Mesenteric fat pad (tissue), 1 donor: Measurements from ENCODE around the gene ITPR2. TPM values are rescaled to one million over a fixed set of nuclear protein-coding genes. Genes with fewer than 3 reads are reported as not detected.

ENCODE experiments used
- DNase-seq: peaks from one replicate; pipeline ENCODE4 v3.0.0-alpha.2; 2020; ENCODE audit warnings: low spot score
- total RNA-seq: library from RNA; stranded (reverse); fragmentation: NEBNext Ultra II Directional; extraction: Animal tissue kit (Norgen Biotek cat#: 25700); gene quantifications from one replicate; pipeline ENCODE4 v1.2.1, GENCODE V29; 2021
- donor health status: DM: yes; HTN: yes; CAD: no.

The ITPR2 gene
- total RNA-seq, 1 donor from 2014 or later: 71.3 TPM

DNA sequence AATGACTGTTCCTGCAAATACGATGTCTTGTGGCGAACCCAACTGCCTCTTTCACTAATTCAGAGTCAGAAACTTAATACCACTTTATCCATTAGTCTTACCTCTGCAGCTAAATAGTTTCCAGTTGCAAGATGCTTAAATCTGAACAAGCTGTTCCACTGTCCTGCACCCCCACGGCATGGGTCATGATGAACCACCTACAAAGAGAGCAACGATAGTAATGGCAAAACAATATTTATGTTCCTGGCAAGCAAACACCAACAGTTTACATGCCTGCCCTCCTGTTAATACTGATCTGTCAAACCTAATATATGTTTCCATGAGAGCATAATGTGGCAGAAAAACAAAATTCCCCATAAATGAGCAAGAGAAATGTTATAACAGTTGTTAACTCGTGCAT lies 121.9 kb downstream of the ITPR2 start:
- DNase-seq: no peak

DNA sequence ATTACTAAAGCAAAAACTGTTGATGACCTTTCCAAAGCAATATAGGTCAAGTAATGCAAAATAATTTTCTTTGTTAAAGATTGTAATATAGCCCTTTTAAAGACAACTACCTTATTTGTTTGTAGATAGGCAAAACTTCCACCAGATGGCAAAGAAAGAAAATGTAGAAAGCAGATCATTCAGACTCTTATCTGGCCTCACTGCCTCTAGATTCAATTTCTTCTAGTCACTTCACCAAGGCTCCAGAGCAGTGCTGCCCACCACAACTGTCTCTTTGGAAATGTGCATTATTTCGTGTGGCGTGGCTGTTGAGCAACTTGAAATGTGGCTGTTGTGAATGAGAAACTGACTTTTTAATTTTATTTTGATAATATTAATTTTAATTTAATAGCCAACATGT lies 127.1 kb downstream of the ITPR2 start:
- DNase-seq: no peak

DNA sequence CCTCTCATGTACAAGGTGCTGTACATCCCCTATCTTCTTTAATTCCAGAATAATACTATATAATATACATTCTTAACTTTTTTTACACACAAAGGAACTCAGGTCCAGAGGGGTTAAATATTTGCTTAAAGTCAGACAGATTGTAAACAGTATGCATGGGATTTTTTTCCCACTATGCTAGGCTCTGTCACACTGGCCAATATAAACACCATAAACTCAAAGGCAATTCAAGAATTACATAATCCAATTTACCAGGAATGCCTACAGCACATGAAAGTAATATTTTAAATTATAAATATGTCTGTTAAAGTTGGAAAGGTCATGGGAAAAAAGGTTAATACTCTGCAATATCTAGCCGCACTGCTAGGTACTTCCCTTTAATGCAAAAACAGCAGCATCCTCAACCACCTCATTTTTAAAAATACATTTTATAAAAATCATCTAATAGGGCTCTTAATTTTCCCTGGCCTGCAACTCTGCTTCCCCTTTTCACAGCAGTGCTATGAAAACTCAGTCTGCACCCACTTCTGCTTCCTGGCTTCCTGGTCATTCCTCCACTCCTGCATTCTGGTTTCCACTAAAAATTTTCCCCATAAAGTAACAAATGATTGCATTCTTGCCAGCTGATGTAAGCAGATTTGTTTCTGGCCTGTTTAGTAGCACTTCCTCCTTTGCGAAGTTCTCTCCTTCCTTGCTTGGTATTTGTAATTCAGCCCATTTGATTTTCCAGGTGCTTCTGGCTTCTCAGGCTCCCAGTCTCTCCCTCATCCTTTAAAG lies 128.1 kb downstream of the ITPR2 start:
- no peak for DNase-seq

DNA sequence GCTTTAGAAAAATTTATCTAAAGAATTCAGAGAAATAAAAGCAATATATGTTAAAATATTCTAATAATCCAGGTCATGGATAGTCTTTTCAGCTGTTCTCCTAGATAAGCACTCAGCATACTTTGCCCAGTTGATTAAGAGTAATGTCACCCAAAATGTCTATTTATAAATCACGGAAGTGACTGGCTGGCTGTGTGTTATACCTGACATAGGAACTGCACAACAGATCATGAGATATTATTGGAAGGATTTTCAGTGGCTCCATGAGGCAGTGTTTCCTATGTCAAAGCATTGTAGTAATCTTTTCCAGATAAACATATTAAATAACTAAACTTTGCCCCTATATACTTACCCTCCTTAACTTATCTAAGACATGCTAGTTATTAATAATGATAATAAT lies 128.8 kb downstream of the ITPR2 start:
- DNase-seq: no peak

DNA sequence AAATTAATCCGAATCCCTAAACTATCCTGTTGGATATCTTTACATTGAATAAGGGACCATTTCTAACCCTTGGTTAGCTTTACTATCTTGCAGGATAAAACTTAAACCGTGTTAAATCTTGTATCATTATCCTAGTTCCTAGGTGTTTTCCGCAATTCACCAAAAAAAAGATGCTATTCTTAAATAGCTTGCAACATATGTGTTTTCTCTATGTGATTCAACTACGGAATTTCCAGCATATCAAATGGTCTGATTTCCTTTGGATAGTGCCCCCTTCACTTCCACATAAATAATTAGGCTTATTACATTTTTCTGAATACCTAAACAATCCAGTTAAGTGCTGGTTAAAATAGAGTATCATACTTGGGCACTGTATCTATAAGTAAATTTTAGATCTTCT lies 130.3 kb downstream of the ITPR2 start:
- no peak for DNase-seq

DNA sequence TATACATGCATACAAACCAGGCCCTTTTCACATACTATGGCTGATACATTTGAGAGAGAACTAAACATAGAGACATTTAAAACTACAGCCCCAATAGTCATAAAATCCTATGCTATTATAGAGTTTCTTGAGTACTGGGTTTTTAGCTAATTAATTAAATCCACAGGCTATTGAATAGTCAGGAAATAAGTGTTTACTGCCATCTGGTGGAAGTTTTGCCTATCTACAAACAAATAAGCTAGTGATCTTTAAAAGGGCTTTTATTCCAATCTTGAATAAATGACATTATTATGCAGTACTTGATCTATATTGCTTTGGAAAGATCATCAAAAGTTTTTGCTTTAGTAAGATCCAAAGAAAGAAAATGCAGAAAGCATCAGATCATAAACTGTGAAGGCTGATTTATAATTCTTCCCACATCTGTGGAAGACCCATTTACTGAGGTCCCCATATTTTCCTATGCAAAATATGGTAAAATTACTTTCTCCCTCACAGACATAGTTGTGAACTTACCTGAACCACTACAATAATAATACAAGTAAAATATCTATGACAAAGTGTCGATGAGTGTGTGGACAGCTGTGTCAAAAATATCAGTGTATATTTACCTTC lies 131.3 kb downstream of the ITPR2 start:
- DNase-seq: no peak

DNA sequence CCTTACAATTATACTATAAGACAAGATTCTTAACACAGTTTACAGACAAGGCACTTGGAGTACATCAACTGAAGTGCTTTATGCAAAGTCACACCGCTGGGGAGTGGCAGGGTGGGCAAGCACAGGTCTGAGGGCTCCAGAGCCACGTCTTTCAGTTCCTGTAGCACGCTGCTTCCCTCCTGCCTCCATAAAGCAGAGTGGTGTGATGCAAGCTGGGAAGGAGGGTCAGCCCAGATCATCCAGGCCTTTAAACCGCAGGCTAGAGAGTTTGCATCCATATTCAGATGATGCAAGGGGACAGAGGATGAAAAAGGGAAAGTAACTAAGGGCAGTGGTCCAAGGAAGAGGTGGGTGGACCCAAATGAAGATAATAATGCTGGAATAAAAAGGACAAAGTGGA lies 132.6 kb downstream of the ITPR2 start:
- DNase-seq: no peak

DNA sequence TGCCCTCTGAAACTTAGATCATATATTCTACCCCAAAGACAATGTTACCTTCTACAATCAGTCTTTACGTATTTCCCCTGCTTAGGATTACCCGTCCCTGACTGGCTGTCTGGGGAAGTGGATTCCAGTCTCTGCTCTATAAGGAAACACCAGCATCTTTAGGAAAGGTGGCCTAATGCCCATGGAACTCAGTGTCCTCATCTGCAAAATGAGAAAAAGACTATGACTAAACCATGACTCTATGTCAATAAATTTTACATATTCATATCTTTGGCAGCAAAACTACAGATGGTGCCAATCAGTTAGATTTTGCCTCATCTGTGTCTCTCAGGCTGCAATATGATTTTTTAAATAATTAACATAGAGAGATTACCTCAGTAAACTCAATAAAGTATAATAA lies 133.8 kb downstream of the ITPR2 start:
- no peak for DNase-seq

DNA sequence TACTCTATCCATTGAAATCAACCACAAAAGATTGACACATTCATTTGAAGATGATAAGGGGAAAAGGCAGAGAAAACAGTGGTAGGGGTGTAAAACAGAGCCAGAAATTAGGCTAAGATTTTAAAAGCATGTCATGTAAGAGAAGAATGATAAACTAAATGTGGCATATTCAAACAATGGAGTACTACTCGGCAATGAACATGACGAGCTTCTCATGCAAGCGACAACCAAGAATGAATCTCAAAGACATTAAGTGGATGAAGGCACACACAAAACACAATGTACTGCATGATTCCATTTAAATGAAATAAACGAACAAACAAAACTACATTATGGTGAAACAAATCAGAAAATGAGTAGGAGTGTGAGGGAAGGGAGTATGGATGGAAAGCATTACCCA lies 134.8 kb downstream of the ITPR2 start:
- no peak for DNase-seq

DNA sequence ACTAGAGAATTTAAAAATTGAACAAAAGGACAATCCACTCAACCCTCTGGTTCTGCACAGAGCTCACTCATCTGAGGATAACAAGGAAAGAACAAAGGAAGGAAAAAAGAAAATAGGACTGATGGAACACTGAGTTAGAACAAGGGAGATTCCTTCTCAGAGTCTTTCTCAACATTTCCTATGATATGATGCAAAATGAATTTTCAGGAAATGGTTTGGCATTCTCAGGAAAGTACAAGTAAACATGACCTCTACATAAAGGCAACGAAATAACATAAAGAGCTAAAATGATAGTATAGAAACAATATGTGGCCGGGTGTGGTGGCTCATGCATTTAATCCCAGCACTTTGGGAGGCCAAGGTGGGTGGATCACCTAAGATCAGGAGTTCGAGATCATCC lies 135.8 kb downstream of the ITPR2 start:
- no peak for DNase-seq

DNA sequence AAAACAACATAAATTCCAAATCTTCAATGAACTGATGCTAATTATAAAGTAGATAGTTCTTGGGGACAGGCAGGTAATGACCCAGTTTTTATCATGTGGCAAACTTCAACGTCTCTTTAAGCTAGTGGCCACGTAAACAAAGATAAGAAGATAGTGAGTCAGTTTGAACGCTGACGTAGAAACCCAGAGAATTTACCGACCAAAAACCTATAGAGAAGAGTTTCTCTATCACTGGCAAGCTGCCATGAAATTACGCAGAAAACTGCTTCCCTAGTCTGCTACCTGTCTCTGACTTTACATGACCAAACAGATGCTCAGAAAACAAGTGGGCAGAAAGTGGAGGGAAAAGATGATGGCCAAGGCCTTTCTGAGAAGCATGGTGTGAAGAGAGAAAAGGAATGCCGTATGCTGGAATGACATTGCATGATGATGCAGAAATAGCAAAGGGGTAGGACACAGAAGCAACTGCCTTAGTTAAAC lies 136.3 kb downstream of the ITPR2 start:
- no peak for DNase-seq

DNA sequence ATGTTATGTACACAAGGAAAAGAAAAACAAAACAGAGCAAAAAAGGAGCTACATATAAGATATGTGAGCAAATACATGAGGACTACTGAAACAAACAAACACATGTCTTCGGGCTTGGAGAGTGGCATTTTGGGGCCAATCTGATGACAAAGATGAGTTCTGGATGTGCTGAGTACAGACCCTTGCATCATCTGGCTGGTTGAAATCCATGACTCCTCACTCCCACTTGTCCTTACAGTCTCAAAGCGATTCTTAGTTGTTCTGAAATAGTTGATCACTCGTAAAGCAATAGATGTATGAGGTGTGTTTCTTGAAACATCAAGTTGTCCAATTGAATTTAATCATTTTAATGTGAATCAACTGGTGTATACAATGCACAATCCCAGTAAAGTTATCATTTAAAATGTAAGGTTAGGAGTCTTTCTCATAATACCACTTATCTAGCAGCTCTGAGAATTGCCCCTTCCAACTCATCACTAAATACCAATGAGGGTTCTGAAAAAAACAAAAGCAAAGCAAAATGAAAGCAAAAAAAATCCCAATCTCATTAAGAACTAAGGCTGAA lies 136.9 kb downstream of the ITPR2 start:
- DNase-seq: no peak

DNA sequence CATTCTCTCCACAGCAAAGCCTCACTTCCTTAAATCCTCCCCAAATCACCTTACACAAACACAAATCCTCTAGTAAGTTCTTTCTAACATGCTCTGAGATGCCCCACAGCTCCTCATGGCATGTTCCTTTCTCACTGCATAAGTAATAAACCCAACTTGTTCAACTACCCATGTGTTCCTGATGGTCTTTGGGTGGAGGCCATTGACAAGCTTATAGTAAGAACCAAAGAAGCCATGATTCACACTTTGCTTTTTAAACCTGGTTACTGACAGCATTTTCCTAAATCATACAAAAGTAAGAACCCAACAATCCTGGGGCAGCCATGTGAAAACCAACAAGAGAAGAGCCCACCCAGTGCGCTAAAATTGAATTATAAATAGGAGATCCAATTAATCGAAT lies 138.6 kb downstream of the ITPR2 start:
- no peak for DNase-seq

DNA sequence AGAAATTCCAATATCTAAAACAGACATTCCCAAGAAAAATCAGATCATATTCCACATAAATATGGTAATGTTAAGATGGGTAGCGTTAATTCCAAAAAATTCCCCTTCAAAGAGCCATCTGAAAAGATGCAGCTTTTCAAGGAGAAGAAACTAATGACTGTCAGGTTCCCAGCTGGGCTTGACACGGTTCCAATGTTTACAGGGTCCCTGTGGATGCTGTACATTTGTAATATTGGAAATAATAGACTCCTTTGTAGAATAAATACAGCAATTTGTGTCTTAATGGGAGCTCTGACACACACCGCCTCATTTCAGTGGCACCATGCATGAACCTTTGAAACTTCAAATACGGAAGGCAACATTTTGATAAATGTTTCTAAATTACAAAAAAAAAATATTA lies 140.6 kb downstream of the ITPR2 start:
- no peak for DNase-seq

DNA sequence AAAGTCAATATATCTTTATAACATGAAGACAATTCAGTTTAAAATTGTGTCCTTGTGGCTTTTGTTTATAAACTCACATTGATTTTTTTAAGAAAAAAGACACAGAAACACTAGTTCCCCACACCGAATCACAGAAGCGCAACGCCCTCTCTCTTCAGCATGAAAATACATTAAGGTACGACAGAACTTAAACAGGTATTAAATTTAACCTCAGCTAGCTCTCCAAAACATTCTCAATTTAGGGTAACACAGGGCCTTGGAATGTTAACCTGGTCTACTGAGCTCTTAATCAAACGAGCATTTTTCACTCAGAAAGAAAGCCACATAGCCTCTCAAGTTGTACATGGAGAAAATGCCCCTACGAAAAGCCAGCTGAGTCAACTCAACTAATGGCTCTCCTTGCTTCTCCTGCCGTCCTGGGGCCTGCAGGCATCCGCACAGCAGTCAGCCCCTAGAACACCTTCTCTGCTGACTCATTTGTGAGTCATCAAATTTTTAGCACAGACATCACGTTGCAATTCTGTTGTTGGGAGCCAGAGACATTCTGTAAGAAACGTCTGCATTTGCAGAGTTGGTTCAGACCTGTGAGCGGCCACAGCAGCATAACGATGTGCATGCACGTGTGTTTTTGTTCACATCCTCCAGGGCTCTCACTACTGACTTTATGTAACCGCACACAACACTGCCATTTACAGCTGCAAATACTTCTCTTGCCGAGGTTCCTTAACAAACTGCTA lies 141.6 kb downstream of the ITPR2 start:
- no peak for DNase-seq

DNA sequence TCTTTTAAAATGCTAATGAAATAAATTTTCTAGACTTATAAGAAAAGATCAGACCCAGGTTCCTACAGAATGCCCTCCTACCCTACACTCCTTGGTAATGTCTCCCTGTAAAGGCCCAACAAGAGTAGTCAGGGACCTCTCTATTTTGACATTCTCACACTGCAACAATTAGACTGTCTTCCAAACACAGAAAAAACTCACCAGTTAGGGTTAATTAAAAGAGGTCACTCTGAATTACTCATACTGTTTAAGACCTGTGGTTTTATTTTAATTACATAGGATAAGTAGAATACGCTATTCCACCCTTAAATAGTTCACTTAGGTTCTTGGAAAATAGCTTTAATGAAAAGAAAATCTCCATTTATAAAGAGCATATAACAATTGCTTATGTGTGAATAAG lies 142.4 kb downstream of the ITPR2 start:
- DNase-seq: no peak

DNA sequence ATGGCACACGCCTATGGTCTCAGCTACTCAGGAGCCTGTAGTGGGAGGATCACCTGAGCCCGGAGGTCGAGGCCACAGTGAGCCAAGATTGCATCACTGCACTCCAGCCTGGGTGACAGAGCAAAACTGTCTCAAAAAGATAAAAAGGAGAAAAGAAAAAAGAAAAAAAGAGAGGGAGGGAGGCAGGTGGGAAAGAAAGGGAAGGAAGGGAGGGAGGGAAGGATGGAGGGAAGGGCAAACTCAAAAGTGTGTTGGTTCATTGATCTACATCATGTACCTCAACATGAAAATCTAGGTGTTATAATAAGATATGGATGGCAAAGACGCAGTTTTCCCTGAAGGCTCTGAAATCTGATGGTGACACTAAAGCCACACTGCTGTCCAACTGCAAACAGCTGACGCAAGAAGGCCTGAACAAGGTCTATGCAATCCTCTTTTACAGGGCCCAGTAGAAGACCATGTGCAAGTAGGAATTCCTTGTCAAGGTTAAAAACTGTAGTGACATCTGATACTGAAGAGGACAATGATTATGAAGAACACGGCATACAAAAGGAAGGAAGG lies 143.6 kb downstream of the ITPR2 start:
- DNase-seq: no peak

DNA sequence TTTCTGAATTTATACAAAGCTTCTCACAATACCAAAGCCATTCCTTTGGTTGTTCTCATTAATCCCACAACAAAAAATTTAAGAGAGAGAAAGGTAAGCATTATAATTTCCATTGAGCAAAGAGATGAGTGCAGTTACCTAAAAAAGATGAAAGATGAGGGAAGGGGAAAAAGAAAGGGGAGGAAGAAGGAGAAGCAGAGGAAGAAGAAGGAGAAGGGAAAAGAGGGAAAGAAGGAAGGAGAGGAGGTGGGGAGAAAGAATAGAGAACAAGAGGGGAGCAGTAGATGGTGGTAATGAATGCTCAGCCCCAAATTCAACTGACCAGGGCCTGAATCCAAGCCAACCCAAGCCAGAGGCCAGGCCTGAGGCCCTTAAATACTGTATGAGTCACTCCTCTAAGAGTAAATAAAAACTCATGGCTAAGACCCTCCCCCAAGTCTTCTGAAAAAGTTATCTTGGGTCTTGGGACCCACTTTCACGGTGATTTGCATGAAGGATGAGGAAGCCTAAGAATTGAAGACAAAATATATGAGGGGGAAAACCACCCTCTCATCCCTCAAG lies 144.6 kb downstream of the ITPR2 start:
- DNase-seq: no peak

DNA sequence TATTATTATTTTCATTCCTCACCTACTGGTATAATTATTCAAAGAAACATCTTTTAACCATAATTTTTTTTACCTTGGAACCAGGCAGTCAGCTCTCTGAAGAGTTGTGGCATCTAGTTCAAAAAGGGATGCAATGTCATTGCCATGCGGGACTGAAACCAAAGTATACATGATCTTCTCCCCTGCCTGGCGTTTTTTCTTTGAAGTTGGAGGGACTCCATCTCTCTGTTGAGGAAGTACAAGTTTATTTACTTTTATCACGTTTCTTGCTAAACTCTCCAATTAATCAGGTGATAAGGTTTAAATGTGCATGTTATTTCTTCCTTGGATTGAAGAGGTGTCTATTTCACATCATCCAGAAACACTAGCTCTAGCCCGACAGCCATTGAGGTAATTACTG lies 146.6 kb downstream of the ITPR2 start:
- no peak for DNase-seq

DNA sequence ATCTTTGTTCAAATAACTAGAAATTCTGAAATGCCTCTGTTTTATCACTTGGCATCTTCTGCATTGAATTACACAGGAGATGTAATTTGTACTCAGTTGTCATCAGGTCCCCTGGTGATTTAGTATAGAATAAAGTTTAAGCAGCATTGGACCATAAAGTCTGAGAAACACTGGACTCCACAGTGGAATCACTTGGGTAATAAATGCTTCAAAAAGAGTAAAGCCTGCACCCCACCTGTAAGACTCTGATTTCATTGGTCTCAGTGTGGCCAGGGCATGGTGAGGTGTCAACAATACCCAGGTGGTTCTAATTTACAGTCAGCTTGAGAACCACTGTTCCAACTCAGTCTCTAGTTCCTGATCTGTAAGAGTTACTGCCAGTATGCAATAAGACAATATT lies 148.9 kb downstream of the ITPR2 start:
- DNase-seq: no peak

DNA sequence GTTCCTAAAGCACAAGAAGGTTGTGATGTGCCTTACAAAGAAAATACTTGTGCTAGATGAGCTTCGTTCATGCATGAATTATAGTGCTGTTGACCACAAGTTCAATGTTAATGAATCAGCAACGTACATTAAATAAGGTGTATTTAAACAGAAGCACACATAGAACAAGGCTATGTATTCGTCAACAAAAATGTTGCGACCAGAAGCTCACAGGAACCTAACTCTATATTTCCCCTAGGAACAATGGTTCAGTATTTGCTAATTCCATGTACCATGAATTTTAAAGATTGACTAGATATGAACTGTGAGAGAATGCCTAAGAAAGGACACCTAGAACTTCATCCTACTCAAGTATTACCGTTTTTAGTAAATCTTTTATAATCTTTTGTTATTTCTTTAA lies 149.6 kb downstream of the ITPR2 start:
- DNase-seq: no peak
